ENCODE measurements around the gene ATOSB.

DNA sequence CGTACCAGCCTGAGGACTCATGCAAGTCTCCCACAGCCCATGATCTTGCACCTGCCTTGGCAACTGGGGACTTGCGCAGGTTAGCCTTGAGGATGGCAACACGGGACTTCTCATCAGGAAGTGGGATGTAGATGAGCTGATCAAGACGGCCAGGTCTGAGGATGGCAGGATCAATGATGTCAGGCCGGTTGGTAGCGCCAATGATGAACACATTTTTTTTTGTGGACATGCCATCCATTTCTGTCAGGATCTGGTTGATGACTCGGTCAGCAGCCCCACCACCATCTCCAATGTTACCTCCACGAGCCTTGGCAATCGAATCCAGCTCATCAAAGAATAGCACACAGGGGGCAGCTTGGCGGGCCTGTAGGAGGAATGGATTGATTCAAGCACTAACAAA, 56.2 kb downstream of the ATOSB start:
- TF ChIP-seq POLR2A (IDR thresholded peaks at IDR 0.05), result no peak
- TF ChIP-seq, protein P1, sequence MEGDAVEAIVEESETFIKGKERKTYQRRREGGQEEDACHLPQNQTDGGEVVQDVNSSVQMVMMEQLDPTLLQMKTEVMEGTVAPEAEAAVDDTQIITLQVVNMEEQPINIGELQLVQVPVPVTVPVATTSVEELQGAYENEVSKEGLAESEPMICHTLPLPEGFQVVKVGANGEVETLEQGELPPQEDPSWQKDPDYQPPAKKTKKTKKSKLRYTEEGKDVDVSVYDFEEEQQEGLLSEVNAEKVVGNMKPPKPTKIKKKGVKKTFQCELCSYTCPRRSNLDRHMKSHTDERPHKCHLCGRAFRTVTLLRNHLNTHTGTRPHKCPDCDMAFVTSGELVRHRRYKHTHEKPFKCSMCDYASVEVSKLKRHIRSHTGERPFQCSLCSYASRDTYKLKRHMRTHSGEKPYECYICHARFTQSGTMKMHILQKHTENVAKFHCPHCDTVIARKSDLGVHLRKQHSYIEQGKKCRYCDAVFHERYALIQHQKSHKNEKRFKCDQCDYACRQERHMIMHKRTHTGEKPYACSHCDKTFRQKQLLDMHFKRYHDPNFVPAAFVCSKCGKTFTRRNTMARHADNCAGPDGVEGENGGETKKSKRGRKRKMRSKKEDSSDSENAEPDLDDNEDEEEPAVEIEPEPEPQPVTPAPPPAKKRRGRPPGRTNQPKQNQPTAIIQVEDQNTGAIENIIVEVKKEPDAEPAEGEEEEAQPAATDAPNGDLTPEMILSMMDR (IDR thresholded peaks at IDR 0.05), result no peak
